HG02840 (cell line): ENCODE measurements around the gene MYPOP.
"Not testable (repeated sequence)": the region's sequence is repeated elsewhere in the genome, so short reads cannot be mapped to it uniquely, and the experiment has no call there.

Experiments used
- ATAC-seq: cut with Tn5 transposase; IDR thresholded peaks from one replicate; pipeline ENCODE4 v1.9.1; 2021; ENCODE audit warnings: mild to moderate bottlenecking, moderate library complexity, moderate number of reproducible peaks; ENCODE audit not compliant: unreplicated experiment, low FRiP score

The MYPOP gene

GRCh38 chr19:45884682-45885555 is 17.5 kb downstream of the MYPOP start:
- no peak for ATAC-seq

GRCh38 chr19:45883881-45884681 is 18.3 kb downstream of the MYPOP start:
- no peak for ATAC-seq

GRCh38 chr19:45883586-45883880 is 18.9 kb downstream of the MYPOP start:
- no peak for ATAC-seq

GRCh38 chr19:45882652-45883585 is 19.5 kb downstream of the MYPOP start:
- no peak for ATAC-seq

- no peak for ATAC-seq
These were observed 20.4 kb downstream of the MYPOP start for GRCh38 chr19:45881909-45882528.

GRCh38 chr19:45881082-45881908 is 21.1 kb downstream of the MYPOP start:
- no peak for ATAC-seq

- no peak for ATAC-seq
These were observed 22.4 kb downstream of the MYPOP start for GRCh38 chr19:45879971-45880370.

GRCh38 chr19:45879055-45879454 is 23.4 kb downstream of the MYPOP start:
- no peak for ATAC-seq

- no peak for ATAC-seq
These were observed 24.2 kb downstream of the MYPOP start for GRCh38 chr19:45878043-45878794.

GRCh38 chr19:45876411-45877197 is 25.8 kb downstream of the MYPOP start:
- ATAC-seq, result no peak

GRCh38 chr19:45876161-45876410 is 26.3 kb downstream of the MYPOP start:
- ATAC-seq, result no peak

- ATAC-seq, result no peak
These were observed 27.8 kb downstream of the MYPOP start for GRCh38 chr19:45874620-45874966.

GRCh38 chr19:45873219-45873772 is 29.1 kb downstream of the MYPOP start:
- no peak for ATAC-seq

- no peak for ATAC-seq
These were observed 30.1 kb downstream of the MYPOP start for GRCh38 chr19:45872095-45872919.

GRCh38 chr19:45870798-45871197 is 31.6 kb downstream of the MYPOP start:
- ATAC-seq, result no peak

- ATAC-seq, result not testable (repeated sequence)
These were observed 35.2 kb downstream of the MYPOP start for GRCh38 chr19:45867241-45867640.
